Mammary epithelial cell (primary cell): ENCODE results near the gene HMGN4.

Source experiments
- CTCF ChIP-seq, 2 donors: IDR thresholded peaks in 1 of 2; conservative IDR thresholded peaks in 1 of 2; 2 replicates each; pipeline ENCODE4 v1.5.1; 2011 to 2012; ENCODE audit warnings: inconsistent platforms in 2 of 2, low read length in 2 of 2, mild to moderate bottlenecking in 2 of 2, control low read depth in 1 of 2, low read depth in 1 of 2; ENCODE audit not compliant: insufficient read depth in 1 of 2; ENCODE audit errors: extremely low read depth in 1 of 2
- EZH2 ChIP-seq: IDR thresholded peaks from 2 replicates; pipeline ENCODE4 v1.6.1; 2012; ENCODE audit warnings: low read length, inconsistent platforms, borderline replicate concordance

- TF ChIP-seq CTCF (conservative IDR thresholded peaks at IDR 0.05 in 1 of 2, IDR thresholded peaks at IDR 0.05 in 1 of 2; ENCODE audit: extremely low read depth in 1 of 2, insufficient read depth in 1 of 2, low read depth in 1 of 2, low read length in 2 of 2): no peak
- no peak for TF ChIP-seq EZH2
Observed at GRCh38 chr6:26526928-26527327, 11.2 kb upstream of the HMGN4 start.
